HG02870 (cell line): ENCODE measurements around the gene MRPS26.
"Not testable (repeated sequence)": the region's sequence is repeated elsewhere in the genome, so short reads cannot be mapped to it uniquely, and the experiment has no call there.

ENCODE experiments used
- ATAC-seq: cut with Tn5 transposase; IDR thresholded peaks from one replicate; pipeline ENCODE4 v1.9.1; 2021; ENCODE audit warnings: mild to moderate bottlenecking, moderate library complexity; ENCODE audit not compliant: unreplicated experiment

MRPS26 gene

GRCh38 chr20:3072530-3073250 lies 26.8 kb downstream of the MRPS26 start:
- ATAC-seq: no peak

- not testable (repeated sequence) for ATAC-seq
Observed at GRCh38 chr20:3073251-3073643, 27.4 kb downstream of the MRPS26 start.

- no peak for ATAC-seq
Observed at GRCh38 chr20:3074812-3075211, 29.0 kb downstream of the MRPS26 start.

- ATAC-seq: not testable (repeated sequence)
Observed at GRCh38 chr20:3075315-3075714, 29.5 kb downstream of the MRPS26 start.

GRCh38 chr20:3077618-3078134 lies 31.8 kb downstream of the MRPS26 start:
- no peak for ATAC-seq

GRCh38 chr20:3080939-3081388 lies 35.1 kb downstream of the MRPS26 start:
- ATAC-seq: no peak

- no peak for ATAC-seq
Observed at GRCh38 chr20:3081641-3082040, 35.8 kb downstream of the MRPS26 start.

GRCh38 chr20:3082306-3082951 lies 36.6 kb downstream of the MRPS26 start:
- no peak for ATAC-seq

GRCh38 chr20:3082955-3083952 lies 37.4 kb downstream of the MRPS26 start:
- no peak for ATAC-seq

- ATAC-seq: no peak
Observed at GRCh38 chr20:3084283-3084985, 38.6 kb downstream of the MRPS26 start, which contains the start of gene AVP. TSS of gene AVP (minus strand) at chr20:3084724. CDS start at chr20:3084674, 50 bp downstream.

GRCh38 chr20:3084986-3085360 lies 39.1 kb downstream of the MRPS26 start:
- no peak for ATAC-seq

GRCh38 chr20:3085571-3086072 lies 39.8 kb downstream of the MRPS26 start:
- ATAC-seq: no peak

GRCh38 chr20:3088031-3088430 lies 42.2 kb downstream of the MRPS26 start:
- ATAC-seq: no peak

- ATAC-seq: no peak
Observed at GRCh38 chr20:3090565-3090964, 44.7 kb downstream of the MRPS26 start.

GRCh38 chr20:3092611-3093379 lies 46.9 kb downstream of the MRPS26 start:
- ATAC-seq: no peak

- no peak for ATAC-seq
Observed at GRCh38 chr20:3093861-3094361, 48.1 kb downstream of the MRPS26 start.

GRCh38 chr20:3094848-3095629 lies 49.2 kb downstream of the MRPS26 start:
- no peak for ATAC-seq
